C1 segment of cervical spinal cord (tissue), 14 donors: ENCODE data around the gene CLEC20A.

Experiments
- DNase-seq, 14 donors: peaks; one replicate each; lab custom pipeline; 2025; lab: John Stamatoyannopoulos, UW

Gene CLEC20A

GRCh38 chr1:178500091-178500770 lies 3.5 kb upstream of the CLEC20A start:
- no peak for DNase-seq

DNA sequence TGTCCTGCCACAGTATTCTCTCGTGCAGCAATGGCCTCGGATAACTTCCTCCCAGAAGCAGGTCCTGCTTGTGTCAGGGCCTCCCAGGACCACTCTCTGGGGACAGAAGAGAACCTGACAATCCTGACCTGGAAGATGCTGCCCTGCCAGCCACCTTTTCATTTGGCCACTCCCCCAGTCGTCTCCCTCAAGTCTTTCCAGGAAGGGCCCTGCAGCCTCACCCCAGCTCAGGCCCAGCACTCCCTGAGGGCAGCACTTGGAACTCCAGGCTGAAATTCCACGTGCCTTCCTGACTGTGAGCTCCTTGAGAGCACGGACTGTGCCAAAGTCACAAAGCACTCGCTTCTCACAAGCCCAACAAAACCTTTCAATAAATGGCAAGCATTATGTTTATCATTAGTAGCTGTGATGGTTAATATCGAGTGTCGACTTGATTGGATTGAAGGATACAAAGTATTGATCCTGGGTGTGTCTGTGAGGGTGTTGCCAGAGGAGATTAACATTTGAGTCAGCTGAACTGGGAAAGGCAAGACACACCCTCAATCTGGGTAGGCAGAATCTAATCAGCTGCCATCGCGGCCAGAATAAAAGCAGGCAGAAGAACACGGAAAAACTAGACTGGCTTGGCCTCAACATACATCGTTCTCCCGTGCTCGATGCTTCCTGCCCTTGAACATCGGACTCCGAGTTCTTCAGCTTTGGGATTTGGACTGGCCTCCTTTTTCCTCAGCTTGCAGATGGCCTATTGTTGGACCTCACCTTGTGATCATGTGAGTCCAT lies 2.3 kb upstream of the CLEC20A start:
- DNase-seq = no peak

GRCh38 chr1:178497903-178498478 lies 1.2 kb upstream of the CLEC20A start:
- DNase-seq = no peak

GRCh38 chr1:178495741-178496409 lies 889 bp downstream of the CLEC20A start:
- no peak for DNase-seq

DNA sequence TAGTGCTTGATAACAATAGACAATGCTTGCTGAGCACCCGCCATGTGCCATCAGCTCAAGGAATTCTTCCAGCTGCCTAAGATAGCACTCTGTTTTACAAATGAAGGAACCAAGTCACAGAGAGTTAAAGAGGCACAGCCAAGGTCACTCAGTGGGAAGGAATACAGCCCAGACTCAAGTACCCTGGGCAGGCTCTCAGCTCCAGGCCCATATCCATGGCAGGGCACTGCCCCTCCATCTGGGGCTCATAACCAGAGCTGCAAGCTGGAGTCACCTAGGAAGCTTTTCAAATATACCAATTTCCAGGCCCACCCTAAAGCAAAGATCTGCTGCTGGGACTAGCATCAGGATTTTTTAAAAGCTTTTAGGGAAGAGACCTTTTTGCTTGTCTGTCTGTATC lies 1.6 kb downstream of the CLEC20A start:
- no peak for DNase-seq

- no peak for DNase-seq
These were observed 2.2 kb downstream of the CLEC20A start for GRCh38 chr1:178494569-178494971.

DNA sequence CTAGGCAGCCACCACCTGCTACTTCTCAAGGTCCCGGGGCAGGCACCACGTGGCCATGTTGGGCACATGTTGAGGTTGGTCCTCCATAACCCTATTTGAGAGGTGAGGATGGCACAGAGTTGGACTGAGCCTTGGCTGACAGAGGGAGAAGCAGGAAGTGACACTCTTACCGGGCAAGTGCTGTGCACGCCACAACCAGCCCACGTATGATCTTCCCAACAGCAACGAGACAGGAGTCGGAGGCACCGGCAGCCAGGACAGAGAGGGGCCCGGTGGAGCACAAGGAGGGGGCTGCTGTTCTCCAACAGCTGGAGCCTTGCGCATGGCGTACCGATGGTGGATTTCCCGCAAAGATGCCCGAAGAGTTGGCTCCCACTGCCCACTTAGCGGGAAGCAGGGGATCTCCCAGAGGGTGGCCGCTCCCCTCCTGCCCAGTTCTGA lies 3.4 kb downstream of the CLEC20A start:
- no peak for DNase-seq

DNA sequence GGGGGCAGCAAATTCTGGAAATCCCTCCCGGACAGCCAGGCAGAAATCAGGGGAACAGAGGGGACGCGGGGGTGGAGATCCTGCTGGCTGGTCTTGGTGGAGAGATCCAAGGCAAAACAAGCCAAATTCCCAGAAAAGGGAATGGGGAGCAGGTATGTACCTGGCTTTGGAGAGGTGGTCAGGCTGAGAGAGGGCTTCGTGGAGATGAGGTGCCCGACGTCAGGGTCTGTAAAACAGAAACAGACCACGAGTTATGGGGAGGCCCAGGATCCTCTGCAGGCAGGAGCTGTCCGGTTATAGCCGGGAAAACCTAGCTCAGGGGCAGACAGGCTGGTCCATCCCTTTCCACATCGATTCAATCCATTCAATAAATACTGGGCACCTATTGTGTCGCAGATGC lies 4.4 kb downstream of the CLEC20A start:
- no peak for DNase-seq

DNA sequence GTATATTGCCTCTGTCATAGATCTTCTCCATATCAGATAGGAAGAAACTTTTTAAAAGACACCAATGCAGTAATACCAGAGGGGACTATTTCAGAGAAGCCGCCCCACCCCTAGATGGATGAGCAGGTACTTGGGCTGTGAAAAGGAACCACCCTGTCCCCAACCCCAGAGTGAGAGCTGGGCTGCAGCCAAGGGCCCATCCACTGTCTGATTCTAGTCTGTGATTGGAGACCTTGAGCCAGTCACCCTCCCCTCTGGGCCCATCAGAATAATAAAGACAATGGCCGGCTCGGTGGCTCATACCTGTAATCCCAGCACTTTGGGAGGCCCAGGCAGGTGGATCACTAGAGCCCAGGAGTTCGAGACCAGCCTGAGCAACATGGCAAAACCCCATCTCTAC lies 5.0 kb downstream of the CLEC20A start:
- DNase-seq = no peak

GRCh38 chr1:178490967-178491366 lies 5.8 kb downstream of the CLEC20A start:
- DNase-seq = no peak

GRCh38 chr1:178490136-178490535 lies 6.6 kb downstream of the CLEC20A start:
- DNase-seq = no peak

DNA sequence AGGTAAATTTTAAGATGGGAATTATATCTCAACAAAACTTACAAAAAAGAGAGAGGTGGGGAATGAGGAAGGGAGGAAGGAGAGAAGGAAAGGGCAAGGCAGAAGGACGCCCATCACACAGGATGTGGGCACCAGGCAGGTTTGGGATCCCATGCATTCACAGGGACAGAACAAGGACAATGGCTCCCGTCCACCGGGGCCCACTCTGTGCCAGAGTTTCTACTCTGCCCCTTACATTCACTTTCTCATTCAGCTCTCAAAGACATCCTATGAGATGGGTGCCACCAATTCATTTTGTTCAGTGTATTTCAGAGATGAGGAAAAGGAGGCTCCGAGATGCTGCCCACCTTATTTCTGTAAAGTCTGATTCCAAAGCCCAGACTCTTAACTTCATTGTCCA lies 7.4 kb downstream of the CLEC20A start:
- DNase-seq = no peak

GRCh38 chr1:178488393-178488792 lies 8.4 kb downstream of the CLEC20A start:
- DNase-seq = no peak

DNA sequence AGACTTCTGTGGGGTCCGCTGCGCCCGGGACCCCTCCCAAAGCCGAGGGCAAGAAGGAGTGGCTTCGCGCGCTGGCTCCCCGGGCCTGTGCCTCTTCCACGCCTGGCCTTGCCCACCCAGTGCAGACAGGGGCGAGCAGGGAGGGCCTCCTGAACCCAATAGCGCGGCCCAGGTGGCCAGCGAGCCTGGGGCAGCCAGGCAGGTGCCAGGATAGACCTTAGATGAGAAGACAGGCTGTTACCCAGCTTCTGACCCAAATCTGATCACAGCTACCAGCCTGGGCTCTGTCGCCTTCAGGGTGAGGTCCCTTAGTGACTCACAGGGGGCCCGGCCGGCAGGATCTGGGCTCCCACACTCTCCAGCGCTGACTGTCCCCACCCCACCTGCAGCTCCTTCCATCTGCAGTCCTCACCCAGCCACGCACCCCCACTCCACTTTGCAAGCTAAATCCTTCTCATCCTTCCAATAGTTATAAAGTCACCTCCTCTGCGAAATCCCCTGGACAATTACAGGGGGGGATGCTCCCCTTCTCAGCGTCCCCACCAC lies 9.6 kb downstream of the CLEC20A start:
- no peak for DNase-seq

GRCh38 chr1:178486100-178487069 lies 10.4 kb downstream of the CLEC20A start:
- no peak for DNase-seq

DNA sequence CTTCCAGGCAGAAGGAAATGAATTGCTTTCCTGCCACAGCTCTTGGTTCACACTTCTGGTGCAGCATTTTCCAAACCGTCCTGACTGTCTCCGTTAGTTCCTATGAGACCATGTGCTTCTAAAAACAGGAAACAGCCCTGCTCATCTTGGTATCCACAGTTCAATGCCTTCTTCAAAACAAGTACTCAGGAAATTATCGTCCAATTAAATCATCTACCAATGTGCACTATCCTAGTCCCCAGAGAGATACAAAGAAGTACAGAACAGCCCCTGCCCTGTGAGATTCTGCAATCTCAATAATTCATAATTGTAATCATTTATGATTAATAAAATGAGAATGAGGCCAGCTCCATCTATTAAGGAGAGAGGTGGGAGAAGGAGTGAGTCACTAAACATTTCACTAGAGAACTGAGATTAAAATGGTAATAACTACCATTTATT lies 11.2 kb downstream of the CLEC20A start:
- no peak for DNase-seq

DNA sequence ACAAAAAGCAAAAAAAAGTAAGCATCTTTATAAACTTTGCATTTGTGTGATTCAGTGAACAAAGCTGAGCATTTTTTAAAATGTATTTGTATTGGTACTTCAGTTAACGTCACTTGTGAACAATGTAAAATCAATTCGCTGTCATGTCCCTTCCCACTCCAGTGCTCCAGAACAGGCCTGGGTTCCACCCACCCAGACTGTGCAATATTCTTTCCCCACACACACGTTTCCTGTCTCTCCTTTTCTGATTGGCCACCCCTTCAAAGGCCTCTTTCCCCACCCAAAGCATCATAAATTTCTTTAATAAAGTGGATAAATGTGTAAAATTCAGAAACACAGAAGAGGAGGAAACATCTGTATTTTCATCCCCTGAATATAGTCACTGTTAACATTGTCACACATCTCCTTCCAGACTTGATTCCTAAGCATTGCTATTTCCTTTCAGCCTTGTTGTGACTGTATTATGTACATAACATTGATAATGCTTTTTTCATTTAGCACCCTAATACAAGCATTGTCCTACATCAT lies 12.0 kb downstream of the CLEC20A start:
- no peak for DNase-seq

DNA sequence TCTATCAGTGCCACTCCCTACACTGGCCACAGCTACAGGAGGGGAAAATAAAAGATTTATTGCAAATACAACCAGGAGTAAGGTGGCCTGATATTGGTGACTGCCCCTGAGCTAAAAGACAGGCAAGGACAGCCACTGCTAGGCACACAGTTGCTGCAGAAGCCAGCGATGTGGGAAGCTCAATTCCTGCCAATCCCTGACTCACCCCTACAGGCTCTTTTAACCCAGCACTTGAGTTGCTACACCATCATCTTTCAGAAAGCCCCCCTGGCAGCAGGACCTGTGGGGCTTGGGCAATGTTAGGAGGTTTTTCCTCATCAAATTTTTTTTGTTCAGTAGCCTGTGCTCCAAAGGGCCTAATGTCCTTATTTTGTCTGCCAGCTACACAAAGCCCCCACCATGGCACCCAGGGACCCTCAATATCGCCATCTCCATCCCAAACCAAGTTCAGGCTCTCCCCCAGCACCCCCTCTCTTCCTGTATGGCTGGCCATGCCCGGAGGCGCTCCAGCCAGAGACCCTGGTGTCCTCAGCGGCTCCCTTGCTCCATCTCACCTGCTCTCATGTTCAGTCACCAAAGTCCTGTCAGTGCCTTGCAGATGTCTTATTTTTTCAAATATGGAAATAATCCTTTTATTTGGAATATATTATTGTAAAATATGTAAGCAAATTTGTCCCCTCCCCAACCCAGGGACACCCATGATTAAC lies 13.4 kb downstream of the CLEC20A start:
- DNase-seq = no peak

DNA sequence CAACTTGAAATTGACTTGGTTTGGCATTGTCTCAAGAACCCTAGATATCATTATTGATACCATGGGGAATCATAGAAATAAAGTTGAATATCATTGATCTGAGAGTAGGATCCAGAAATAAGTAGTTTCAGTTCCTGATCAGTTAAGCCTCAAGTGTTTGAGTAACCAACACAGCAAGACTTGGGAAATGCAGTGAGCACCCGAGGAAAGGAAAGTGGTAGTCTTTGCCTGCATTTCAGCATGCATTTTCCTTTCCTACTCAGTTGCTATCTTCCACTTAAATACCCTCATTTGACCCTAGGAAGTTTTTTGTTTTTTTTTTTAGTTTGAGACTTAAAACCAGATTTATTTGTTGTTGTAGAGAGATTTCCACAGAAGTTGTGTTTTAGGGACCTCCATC lies 18.9 kb downstream of the CLEC20A start:
- no peak for DNase-seq

- DNase-seq = no peak
These were observed 19.4 kb downstream of the CLEC20A start for GRCh38 chr1:178477373-178477772.
